ENCODE results near the gene GUF1.

DNA sequence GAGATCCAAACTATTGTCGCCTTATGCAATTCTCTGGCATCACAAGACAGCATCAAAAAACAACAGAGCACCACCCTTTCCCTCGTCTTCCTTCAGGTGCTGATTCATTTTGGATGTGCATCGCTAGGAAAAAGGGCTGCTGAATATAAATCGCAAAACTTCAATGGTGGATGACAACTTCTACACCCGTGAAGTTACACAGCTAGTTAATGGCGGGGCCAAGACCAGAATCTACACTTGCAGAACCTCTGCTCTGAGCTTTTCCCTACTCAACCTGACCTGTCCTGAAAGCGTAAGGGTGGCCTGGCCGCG lies 47.5 kb downstream of the GUF1 start:
- TF ChIP-seq, protein P1, sequence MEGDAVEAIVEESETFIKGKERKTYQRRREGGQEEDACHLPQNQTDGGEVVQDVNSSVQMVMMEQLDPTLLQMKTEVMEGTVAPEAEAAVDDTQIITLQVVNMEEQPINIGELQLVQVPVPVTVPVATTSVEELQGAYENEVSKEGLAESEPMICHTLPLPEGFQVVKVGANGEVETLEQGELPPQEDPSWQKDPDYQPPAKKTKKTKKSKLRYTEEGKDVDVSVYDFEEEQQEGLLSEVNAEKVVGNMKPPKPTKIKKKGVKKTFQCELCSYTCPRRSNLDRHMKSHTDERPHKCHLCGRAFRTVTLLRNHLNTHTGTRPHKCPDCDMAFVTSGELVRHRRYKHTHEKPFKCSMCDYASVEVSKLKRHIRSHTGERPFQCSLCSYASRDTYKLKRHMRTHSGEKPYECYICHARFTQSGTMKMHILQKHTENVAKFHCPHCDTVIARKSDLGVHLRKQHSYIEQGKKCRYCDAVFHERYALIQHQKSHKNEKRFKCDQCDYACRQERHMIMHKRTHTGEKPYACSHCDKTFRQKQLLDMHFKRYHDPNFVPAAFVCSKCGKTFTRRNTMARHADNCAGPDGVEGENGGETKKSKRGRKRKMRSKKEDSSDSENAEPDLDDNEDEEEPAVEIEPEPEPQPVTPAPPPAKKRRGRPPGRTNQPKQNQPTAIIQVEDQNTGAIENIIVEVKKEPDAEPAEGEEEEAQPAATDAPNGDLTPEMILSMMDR (IDR thresholded peaks at IDR 0.05; ENCODE audit: insufficient read depth, low read length), result no peak
- TF ChIP-seq SPI1 (IDR thresholded peaks at IDR 0.05; ENCODE audit: borderline replicate concordance, low read depth) (no peak), POLR2AphosphoS5 (IDR thresholded peaks at IDR 0.05; ENCODE audit: low read depth) (no peak)
- TF ChIP-seq, protein P2, sequence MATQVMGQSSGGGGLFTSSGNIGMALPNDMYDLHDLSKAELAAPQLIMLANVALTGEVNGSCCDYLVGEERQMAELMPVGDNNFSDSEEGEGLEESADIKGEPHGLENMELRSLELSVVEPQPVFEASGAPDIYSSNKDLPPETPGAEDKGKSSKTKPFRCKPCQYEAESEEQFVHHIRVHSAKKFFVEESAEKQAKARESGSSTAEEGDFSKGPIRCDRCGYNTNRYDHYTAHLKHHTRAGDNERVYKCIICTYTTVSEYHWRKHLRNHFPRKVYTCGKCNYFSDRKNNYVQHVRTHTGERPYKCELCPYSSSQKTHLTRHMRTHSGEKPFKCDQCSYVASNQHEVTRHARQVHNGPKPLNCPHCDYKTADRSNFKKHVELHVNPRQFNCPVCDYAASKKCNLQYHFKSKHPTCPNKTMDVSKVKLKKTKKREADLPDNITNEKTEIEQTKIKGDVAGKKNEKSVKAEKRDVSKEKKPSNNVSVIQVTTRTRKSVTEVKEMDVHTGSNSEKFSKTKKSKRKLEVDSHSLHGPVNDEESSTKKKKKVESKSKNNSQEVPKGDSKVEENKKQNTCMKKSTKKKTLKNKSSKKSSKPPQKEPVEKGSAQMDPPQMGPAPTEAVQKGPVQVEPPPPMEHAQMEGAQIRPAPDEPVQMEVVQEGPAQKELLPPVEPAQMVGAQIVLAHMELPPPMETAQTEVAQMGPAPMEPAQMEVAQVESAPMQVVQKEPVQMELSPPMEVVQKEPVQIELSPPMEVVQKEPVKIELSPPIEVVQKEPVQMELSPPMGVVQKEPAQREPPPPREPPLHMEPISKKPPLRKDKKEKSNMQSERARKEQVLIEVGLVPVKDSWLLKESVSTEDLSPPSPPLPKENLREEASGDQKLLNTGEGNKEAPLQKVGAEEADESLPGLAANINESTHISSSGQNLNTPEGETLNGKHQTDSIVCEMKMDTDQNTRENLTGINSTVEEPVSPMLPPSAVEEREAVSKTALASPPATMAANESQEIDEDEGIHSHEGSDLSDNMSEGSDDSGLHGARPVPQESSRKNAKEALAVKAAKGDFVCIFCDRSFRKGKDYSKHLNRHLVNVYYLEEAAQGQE (IDR thresholded peaks at IDR 0.05; ENCODE audit: insufficient replicate concordance, low read depth), result no peak
